Lower leg skin (tissue), 4 donors: Measurements from ENCODE around the gene CREB5. TPM values are rescaled to one million over a fixed set of nuclear protein-coding genes. Genes with fewer than 3 reads are reported as not detected.

Experiments
- DNase-seq, 2 donors: peaks; one replicate each; pipeline ENCODE4 v3.0.0-alpha.2; 2019; ENCODE audit warnings: low spot score in 2 of 2
- H3K4me3 ChIP-seq: fragments of 200-600 bp; sonication (generic); 2 replicates; pipeline ENCODE4 v1.5.1; 2017; ENCODE audit warnings: mild to moderate bottlenecking, low read depth; ENCODE audit not compliant: poor library complexity, severe bottlenecking
- POLR2A ChIP-seq, 2 donors: fragments of 450-650 bp; IDR thresholded peaks; one replicate each; pipeline ENCODE4 v1.6.1; 2016 to 2017; ENCODE audit warnings: antibody characterized with exemption in 2 of 2, mild to moderate bottlenecking in 1 of 2, moderate library complexity in 1 of 2
- WGBS, 2 donors: methylation state at CpG; one replicate each; pipeline ENCODE4 v1.1.5; 2018; 5-methylcytosine and 5-hydroxymethylcytosine counted together
- intact Hi-C: fragments of 100-400 bp; cut with DNase I; formaldehyde crosslinking; loops from one replicate; pipeline ENCODE4 v1.15.0; 2023; ENCODE audit warnings: low total_unique reads
- total RNA-seq, 4 donors: library from RNA; depleted of rRNA; stranded (reverse); fragments of >200 nt; gene quantifications; one replicate each; pipeline ENCODE4 v1.1.0, GENCODE V29; 2016
- TF ChIP-seq, protein P1 (sequence below), 3 donors: fragments of 450-650 bp; IDR thresholded peaks; one replicate each; pipeline ENCODE4 v1.5.1; 2016; ENCODE audit warnings: antibody characterized with exemption in 3 of 3, mild to moderate bottlenecking in 3 of 3, moderate library complexity in 2 of 3

The CREB5 gene
- total RNA-seq, 4 donors from 2014 or later = 2.5 to 15.0 (median 5.4) TPM

DNA sequence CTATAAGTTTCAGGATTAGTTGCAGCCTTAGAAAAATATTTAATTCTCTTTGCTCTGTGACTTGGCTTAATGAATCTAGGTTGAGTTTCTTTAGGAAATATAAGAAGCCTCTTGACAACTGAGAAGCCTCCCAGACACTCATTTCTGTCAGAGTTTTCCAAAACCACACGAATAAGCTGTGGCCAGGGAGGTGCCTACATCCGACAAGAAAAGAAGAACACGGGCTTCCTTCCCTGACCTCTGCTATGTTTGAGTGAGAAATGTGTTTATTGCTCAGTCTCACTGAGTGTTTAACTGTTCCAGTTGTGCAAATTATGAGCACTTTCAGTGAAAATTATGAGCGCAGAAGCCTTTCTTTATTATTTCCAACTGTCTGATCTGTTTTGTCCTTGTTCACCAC is 440.8 kb downstream of the CREB5 start:
- 43 to 51% methylated on average over 4 of the region's 4 CpGs for WGBS, 2 donors
- no peak for TF ChIP-seq POLR2A (IDR thresholded peaks at IDR 0.05)
- TF ChIP-seq, protein P1, sequence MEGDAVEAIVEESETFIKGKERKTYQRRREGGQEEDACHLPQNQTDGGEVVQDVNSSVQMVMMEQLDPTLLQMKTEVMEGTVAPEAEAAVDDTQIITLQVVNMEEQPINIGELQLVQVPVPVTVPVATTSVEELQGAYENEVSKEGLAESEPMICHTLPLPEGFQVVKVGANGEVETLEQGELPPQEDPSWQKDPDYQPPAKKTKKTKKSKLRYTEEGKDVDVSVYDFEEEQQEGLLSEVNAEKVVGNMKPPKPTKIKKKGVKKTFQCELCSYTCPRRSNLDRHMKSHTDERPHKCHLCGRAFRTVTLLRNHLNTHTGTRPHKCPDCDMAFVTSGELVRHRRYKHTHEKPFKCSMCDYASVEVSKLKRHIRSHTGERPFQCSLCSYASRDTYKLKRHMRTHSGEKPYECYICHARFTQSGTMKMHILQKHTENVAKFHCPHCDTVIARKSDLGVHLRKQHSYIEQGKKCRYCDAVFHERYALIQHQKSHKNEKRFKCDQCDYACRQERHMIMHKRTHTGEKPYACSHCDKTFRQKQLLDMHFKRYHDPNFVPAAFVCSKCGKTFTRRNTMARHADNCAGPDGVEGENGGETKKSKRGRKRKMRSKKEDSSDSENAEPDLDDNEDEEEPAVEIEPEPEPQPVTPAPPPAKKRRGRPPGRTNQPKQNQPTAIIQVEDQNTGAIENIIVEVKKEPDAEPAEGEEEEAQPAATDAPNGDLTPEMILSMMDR (IDR thresholded peaks at IDR 0.05) = no peak
- intact Hi-C loops = loop anchor here (10.0 kb wide), 1 partner anchor 468 kb away; no protein-coding TSS in a partner anchor
- no peak for DNase-seq
- H3K4me3 ChIP-seq = no peak overlapping the region

DNA sequence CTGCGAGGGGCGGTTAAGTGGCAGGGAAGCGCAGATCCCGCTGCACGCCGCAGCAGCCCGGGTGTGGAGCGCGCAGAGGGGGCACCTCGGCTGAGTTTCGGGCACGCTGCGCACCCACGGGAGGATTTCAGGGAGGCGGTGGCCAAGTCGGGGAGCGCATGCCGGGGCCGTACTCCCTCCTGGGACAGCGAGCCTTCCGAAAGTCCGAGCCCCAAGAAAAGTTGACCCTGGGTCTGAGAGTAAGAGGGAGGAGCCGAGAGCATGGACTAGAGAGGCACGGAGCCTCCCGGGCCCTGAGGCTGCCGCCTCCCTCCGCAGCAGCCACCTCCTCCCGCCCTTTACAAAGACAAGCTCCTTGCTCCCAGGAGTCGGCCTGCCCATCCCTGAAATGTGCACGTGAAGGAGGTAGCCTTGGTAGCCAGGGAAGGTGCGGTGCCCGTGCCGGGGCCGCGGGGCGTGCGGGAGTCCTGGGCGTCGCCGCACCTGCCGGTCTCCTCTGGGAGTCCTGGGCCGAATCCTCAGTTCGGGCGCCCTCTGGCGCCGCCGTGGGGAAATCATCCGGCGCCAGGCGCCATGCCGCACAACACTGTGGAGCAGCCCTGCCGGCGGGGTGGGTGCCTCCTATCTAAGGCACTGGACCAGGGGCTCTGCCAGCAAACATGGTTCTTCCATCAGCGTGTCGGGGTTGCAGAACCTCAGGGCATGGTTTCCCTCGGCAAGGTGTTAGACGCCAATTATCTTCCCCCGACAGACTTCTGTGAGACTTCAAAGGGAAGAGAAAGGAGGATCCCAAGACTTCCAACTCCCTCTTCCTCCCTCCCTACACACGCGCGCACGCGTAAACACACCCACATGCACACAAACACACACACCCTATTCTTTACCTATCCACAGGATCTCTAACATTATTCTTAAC is 441.8 kb downstream of the CREB5 start:
- 5% methylated on average over 39 to 63 of the region's 63 CpGs for WGBS, 2 donors
- intact Hi-C loops = loop anchor here (10.0 kb wide), 1 partner anchor 469 kb away; no protein-coding TSS in a partner anchor
- H3K4me3 ChIP-seq = peak overlapping the region; percentile 13
- peak; percentile 76 to 95 for DNase-seq
- TF ChIP-seq, protein P1 (IDR thresholded peaks at IDR 0.05) = peak in 1 of 3 donors; percentile 70
- no peak for TF ChIP-seq POLR2A (IDR thresholded peaks at IDR 0.05)

DNA sequence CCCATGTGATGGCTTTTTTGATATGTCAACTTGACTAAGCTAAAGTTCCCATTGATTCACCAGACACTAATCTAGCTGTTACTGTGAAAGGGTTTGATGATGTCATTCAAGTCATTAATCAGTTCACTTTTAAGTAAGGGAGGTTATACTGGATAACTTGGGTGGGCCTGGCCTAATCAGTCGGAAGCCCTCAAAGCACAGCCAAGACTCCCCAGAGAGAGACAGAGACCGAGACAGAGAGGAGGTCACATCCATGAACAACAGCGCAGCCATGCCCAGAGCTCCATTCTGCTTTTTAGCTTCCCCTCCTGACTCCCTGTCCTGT is 442.4 kb downstream of the CREB5 start:
- 88 to 89% methylated on average over 3 of the region's 3 CpGs for WGBS, 2 donors
- TF ChIP-seq, protein P1 (IDR thresholded peaks at IDR 0.05) = no peak
- TF ChIP-seq POLR2A (IDR thresholded peaks at IDR 0.05) = no peak
- intact Hi-C loops = loop anchor here (10.0 kb wide), 1 partner anchor 470 kb away; no protein-coding TSS in a partner anchor
- no peak for DNase-seq
- no peak overlapping the region for H3K4me3 ChIP-seq

- DNase-seq = no peak
- no peak for TF ChIP-seq POLR2A (IDR thresholded peaks at IDR 0.05)
- TF ChIP-seq, protein P1 (IDR thresholded peaks at IDR 0.05) = no peak
- WGBS, 2 donors = 67 to 82% methylated on average over 4 of the region's 4 CpGs
- intact Hi-C loops = loop anchor here (10.0 kb wide), 1 partner anchor 471 kb away; no protein-coding TSS in a partner anchor
- H3K4me3 ChIP-seq = no peak overlapping the region
Observed at GRCh38 chr7:28855538-28856217, 443.4 kb downstream of the CREB5 start.

- intact Hi-C loops = loop anchor here (10.0 kb wide), 1 partner anchor 472 kb away; no protein-coding TSS in a partner anchor
- no peak overlapping the region for H3K4me3 ChIP-seq
- TF ChIP-seq, protein P1 (IDR thresholded peaks at IDR 0.05) = no peak
- no peak for TF ChIP-seq POLR2A (IDR thresholded peaks at IDR 0.05)
- DNase-seq = no peak
- WGBS, 2 donors = 80 to 81% methylated on average over 5 of the region's 5 CpGs
Observed at GRCh38 chr7:28856656-28857055, 444.3 kb downstream of the CREB5 start.
